Fibroblast of skin of scalp (primary cell): Measurements from ENCODE around the gene CRABP1. TPM values are rescaled to one million over a fixed set of nuclear protein-coding genes. Genes with fewer than 3 reads are reported as not detected.

ENCODE experiments used
- DNase-seq: peaks from one replicate; pipeline ENCODE4 v3.0.0-alpha.2; 2013
- polyA plus RNA-seq, 2 experiments: library from polyadenylated mRNA; unstranded; fragments of 120-200 nt; gene quantifications; one replicate each; pipeline ENCODE4 v1.2.1, GENCODE V29; 2013; ENCODE audit not compliant: insufficient read length in 2 of 2

Gene CRABP1
- 0.26 TPM for polyA plus RNA-seq (2013, experiment 1 of 2; ENCODE audit: insufficient read length)
- 1.6 TPM for polyA plus RNA-seq (2013, experiment 2 of 2; ENCODE audit: insufficient read length)

- no peak for DNase-seq
Observed at GRCh38 chr15:78340231-78341056, at the start of gene CRABP1. TSS of gene CRABP1 (plus strand) at chr15:78340353. CDS start at chr15:78340429, 76 bp downstream.

- no peak for DNase-seq
Observed at GRCh38 chr15:78291052-78291451, 49.1 kb upstream of the CRABP1 start.

GRCh38 chr15:78291698-78292097, 48.5 kb upstream of the CRABP1 start:
- DNase-seq: no peak

GRCh38 chr15:78292219-78292618, 47.9 kb upstream of the CRABP1 start:
- DNase-seq: no peak

- DNase-seq: peak; percentile 93
Observed at GRCh38 chr15:78299101-78299930, 40.8 kb upstream of the CRABP1 start, which contains the start of gene SKIC8. TSS of gene SKIC8 (minus strand) at chr15:78299609. CDS start at chr15:78295686, 3,923 bp downstream.

- DNase-seq: peak; percentile 34
Observed at GRCh38 chr15:78301326-78301725, 38.8 kb upstream of the CRABP1 start.

GRCh38 chr15:78301828-78302227, 38.3 kb upstream of the CRABP1 start:
- DNase-seq: peak; percentile 43

- peak; percentile 96 for DNase-seq
Observed at GRCh38 chr15:78302579-78303312, 37.4 kb upstream of the CRABP1 start.

GRCh38 chr15:78304216-78305066, 35.7 kb upstream of the CRABP1 start:
- DNase-seq: no peak

- DNase-seq: peak; percentile 92
Observed at GRCh38 chr15:78306176-78306774, 33.9 kb upstream of the CRABP1 start.

- DNase-seq: no peak
Observed at GRCh38 chr15:78307976-78308375, 32.2 kb upstream of the CRABP1 start.

- DNase-seq: peak; percentile 74
Observed at GRCh38 chr15:78308422-78309032, 31.6 kb upstream of the CRABP1 start.

GRCh38 chr15:78311292-78311691, 28.9 kb upstream of the CRABP1 start:
- DNase-seq: no peak

- DNase-seq: no peak
Observed at GRCh38 chr15:78312536-78312935, 27.6 kb upstream of the CRABP1 start.

- no peak for DNase-seq
Observed at GRCh38 chr15:78312957-78313356, 27.2 kb upstream of the CRABP1 start.

GRCh38 chr15:78313383-78313782, 26.8 kb upstream of the CRABP1 start:
- no peak for DNase-seq

- no peak for DNase-seq
Observed at GRCh38 chr15:78314181-78314581, 26.0 kb upstream of the CRABP1 start.

- peak; percentile 39 for DNase-seq
Observed at GRCh38 chr15:78315686-78316282, 24.4 kb upstream of the CRABP1 start.

- DNase-seq: no peak
Observed at GRCh38 chr15:78316283-78317083, 23.7 kb upstream of the CRABP1 start.
